Measurements from ENCODE around the gene WDR33.
"Not testable (repeated sequence)": the region's sequence is repeated elsewhere in the genome, so short reads cannot be mapped to it uniquely, and the experiment has no call there.

Gene WDR33

DNA sequence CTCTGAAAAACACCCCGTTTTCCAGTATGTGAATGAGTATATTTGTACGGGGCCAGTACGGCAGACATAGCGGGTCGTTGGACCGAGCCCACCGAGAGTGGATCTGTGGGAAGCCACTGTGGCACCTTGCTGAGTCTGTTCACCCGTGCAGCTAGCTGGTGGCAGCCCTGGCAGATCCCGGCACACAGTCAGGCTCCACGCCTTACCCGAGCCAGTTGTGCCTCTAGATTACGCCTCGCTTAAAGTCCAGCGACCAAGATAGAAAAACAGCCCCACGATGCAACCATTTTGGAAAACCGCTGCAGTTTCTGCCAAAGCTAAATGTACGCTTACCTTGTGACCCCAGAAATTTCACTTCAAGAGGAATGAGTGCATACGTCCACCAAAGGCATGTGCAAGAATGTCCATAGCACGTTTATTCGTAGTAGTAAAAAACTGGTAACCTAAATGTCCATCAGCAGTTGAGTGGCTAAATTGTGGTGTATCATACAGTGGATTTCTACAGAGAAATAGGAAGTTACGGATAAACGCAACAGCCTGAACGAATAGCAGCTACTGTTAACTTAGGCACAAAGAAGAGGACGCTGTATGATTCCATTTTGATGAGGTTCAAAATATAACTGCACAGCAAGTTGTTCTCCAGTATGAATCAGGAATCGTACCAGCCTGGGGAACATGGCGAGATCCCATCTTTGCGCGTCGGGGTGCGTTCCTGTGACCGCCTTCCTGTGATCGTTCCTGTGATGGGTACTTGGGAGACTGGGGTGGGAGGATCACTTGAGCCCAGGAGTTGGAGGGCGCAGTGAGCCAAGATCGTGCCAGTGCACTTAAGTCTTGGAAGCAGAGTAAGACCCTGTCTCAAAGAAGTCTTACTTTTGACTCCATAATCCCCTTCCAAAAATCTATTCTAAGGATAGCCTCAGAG, 688 bp upstream of the WDR33 start:
- peak overlapping the region; percentile 94 for H3K27ac ChIP-seq
- CTCF ChIA-PET = interaction anchor here (0.7 to 1.4 kb wide), 2 partner anchors 10 to 392 kb away, joined by 3 to 6 read pairs; no protein-coding TSS in a partner anchor
- DNase-seq (ENCODE audit: low spot score) = no peak
- POLR2A ChIA-PET (ENCODE audit: low non-redundant PET) = no interaction called here
- TF ChIP-seq, protein P1, sequence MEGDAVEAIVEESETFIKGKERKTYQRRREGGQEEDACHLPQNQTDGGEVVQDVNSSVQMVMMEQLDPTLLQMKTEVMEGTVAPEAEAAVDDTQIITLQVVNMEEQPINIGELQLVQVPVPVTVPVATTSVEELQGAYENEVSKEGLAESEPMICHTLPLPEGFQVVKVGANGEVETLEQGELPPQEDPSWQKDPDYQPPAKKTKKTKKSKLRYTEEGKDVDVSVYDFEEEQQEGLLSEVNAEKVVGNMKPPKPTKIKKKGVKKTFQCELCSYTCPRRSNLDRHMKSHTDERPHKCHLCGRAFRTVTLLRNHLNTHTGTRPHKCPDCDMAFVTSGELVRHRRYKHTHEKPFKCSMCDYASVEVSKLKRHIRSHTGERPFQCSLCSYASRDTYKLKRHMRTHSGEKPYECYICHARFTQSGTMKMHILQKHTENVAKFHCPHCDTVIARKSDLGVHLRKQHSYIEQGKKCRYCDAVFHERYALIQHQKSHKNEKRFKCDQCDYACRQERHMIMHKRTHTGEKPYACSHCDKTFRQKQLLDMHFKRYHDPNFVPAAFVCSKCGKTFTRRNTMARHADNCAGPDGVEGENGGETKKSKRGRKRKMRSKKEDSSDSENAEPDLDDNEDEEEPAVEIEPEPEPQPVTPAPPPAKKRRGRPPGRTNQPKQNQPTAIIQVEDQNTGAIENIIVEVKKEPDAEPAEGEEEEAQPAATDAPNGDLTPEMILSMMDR (conservative IDR thresholded peaks at IDR 0.05; ENCODE audit: low read depth) = no peak

DNA sequence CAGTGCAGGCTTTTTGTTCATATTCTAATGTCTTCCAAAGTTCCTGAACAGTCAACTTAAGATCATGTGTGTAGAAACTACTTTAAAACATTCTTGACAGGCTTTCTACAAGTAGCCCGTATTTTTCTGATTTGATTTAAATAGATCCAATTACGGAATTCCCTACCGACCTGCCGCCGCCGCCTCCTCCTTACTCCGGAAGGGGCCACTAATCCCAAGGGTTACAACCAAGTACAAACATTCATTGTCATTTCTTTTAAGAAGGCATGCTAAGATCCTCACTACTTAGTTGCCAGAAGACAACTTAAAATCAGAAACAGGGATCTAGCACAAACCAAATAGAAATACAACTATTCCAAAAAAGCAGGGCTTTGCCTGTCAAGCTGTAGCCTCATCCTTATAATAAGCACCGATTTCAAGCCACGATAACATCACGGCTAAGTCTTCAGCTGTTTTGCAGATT, 784 bp downstream of the WDR33 start:
- POLR2A ChIA-PET (ENCODE audit: low non-redundant PET) = no interaction called here
- TF ChIP-seq, protein P1 (conservative IDR thresholded peaks at IDR 0.05; ENCODE audit: low read depth) = no peak
- CTCF ChIA-PET = no interaction called here
- peak overlapping the region; percentile 94 for H3K27ac ChIP-seq
- DNase-seq (ENCODE audit: low spot score) = peak; percentile 38

DNA sequence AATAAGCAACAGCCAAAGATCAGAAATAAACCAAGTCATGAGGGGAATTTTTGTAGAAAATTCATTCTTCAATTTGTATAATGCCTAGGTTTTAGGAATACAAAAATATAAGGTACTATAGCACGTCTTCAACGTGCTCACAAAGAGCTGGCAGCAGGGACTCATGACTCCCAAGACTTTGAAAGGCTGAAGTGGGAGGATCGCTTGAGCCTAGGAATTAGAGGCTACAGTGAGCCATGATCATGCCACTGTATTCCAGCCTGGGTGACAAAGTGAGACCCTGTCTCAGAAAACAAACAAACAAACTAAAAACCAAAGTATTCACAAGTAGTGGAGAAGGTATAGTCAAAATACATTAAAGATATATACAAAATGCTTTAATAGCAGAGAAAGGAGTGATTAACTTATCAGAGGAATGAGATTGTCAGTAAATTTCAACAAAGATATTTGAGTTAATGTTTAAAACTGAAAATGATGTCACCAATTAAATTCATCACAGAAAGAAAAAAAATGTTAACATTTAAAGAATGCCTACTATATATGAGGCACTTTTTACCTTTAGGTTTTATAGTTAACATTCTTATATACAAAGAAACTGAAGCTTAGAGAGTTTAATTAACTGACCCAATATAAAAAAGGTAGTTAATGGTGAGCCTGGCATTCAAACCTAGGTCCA, 3.2 kb downstream of the WDR33 start:
- CTCF ChIA-PET = no interaction called here

DNA sequence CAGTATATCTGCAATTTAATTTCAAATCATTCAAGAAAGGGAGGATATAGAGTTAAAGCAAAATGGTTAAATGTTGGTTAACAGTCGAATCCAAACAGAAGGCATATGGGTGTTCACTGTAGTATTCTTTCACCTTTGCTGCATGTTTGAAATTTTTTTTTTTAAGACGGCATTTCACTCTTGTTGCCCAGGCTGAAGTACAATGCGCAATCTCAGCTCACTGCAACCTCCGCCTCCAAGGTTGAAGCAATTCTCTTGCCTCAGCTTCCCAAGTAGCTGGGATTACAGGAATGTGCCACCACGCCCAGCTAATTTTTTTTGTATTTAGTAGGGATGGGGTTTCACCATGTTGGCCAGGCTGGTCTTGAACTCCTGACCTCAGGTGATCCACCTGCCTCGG, 4.1 kb downstream of the WDR33 start:
- POLR2A ChIA-PET (ENCODE audit: low non-redundant PET); H3K27ac ChIP-seq; DNase-seq (ENCODE audit: low spot score); CTCF ChIA-PET: not testable (repeated sequence)

More for the DNA sequence above, 3.2 kb downstream of the WDR33 start:
- POLR2A ChIA-PET (ENCODE audit: low non-redundant PET) = no interaction called here
- H3K27ac ChIP-seq = no peak overlapping the region
- DNase-seq (ENCODE audit: low spot score) = no peak
- TF ChIP-seq, protein P1 (conservative IDR thresholded peaks at IDR 0.05; ENCODE audit: low read depth) = no peak

DNA sequence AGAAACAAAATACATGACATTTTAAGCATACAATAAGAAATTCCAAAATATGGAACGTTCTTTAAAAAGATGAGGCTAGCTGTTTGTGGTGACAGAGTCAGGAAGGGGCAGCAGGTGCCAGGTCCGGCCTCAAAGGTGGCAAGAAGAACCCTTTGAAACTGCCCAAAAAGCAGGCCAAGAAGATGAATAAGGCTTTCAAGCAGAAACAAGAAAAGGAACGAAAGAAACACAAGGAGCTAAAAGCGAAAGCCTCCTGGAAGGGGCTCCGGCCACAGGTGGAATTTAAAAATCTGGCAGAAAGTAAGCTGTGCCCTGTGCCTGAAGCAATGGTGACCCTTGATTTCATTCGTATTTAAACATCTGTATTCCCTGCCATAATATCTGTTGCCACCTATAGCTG, 5.5 kb downstream of the WDR33 start:
- ChIA-PET POLR2A (ENCODE audit: low non-redundant PET) (no interaction called here), CTCF (no interaction called here)
- TF ChIP-seq, protein P1 (conservative IDR thresholded peaks at IDR 0.05; ENCODE audit: low read depth) = no peak
- H3K27ac ChIP-seq = no peak overlapping the region
- DNase-seq (ENCODE audit: low spot score) = no peak

DNA sequence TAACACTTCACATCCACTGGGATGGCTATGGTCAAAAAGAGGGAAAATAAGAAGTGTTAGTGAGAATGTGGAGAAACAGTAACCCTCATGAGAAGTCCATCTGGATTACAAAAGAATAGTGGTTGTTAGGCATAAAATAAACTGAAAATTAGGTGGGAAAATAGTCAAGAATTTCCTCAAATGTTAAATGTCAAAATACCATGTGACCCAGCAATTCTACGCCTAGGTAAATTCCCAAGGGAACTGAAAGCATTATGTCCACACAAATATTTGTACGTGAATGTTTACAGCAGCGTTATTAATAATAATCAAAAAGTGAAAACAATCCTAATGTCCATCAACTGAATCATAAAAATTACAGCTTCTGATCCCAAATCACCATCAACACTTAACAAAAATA, 11.0 kb downstream of the WDR33 start:
- no peak overlapping the region for H3K27ac ChIP-seq
- ChIA-PET CTCF (no interaction called here), POLR2A (ENCODE audit: low non-redundant PET) (no interaction called here)
- TF ChIP-seq, protein P1 (conservative IDR thresholded peaks at IDR 0.05; ENCODE audit: low read depth) = no peak
- no peak for DNase-seq (ENCODE audit: low spot score)

DNA sequence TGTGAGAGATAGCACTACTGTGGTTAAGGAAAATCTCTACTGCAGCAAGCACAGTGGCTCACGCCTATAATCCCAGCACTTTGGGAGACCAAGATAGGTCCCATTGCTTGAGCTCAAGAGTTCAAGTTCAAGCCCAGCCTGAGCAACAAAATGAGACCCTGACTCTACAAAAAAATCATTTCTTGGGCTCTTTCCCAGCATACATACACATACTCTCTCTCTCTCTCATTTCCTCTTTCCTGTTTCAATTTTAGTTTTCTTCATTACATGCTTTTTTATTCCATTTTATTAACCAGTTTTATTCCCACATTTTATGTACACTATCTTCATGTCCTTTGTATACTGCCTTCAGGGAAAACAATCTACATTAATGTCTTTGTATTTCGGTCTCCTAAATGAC, 14.6 kb downstream of the WDR33 start:
- TF ChIP-seq, protein P1 (conservative IDR thresholded peaks at IDR 0.05; ENCODE audit: low read depth) = no peak
- no peak overlapping the region for H3K27ac ChIP-seq
- ChIA-PET CTCF (interaction anchor here (0.6 kb wide), 1 partner anchor 261 kb away, joined by 3 read pairs; the partner anchor contains the start of gene MYO7B), POLR2A (ENCODE audit: low non-redundant PET) (no interaction called here)
- no peak for DNase-seq (ENCODE audit: low spot score)

DNA sequence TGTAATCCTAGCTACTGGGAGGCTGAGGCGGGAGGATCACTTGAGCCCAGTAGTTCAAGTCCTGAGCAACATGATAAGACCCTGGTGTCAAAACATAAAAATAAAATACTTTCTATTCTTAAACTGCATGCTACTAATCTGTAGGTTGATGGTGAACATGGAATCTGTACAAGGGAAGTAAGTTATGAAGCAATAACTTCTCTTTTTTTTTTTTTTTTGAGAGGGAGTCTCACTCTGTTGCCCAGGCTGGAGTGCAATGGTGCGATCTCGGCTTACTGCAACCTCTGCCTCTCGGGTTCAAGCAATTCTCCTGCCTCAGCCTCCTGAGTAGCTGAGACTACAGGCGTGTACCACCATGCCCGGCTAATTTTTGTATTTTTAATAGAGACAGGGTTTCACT, 16.1 kb downstream of the WDR33 start:
- DNase-seq (ENCODE audit: low spot score); POLR2A ChIA-PET (ENCODE audit: low non-redundant PET); H3K27ac ChIP-seq: not testable (repeated sequence)
- CTCF ChIA-PET = interaction anchor here (0.6 kb wide), 1 partner anchor 78 kb away, joined by 3 read pairs; no protein-coding TSS in a partner anchor

Data from RWPE1 (cell line).